Loucy (cell line): ENCODE data around the gene CNTNAP2.

ENCODE experiments used
- H2AFZ ChIP-seq: fragments of 200-600 bp; sonication (generic); 2 replicates; pipeline ENCODE4 v1.6.0; 2016; ENCODE audit warnings: antibody characterized with exemption, mild to moderate bottlenecking, low read length, moderate library complexity
- H3F3A ChIP-seq: fragments of 200-600 bp; 2 replicates; pipeline ENCODE4 v1.6.0; 2016; ENCODE audit warnings: antibody characterized with exemption, low read depth, mild to moderate bottlenecking
- H3K27me3 ChIP-seq: fragments of 200-600 bp; sonication (generic); 2 replicates; pipeline ENCODE4 v1.6.1; 2014; ENCODE audit warnings: low read length, mild to moderate bottlenecking; ENCODE audit not compliant: insufficient read depth, poor library complexity, severe bottlenecking
- H3K36me3 ChIP-seq: fragments of 200-600 bp; sonication (generic); 2 replicates; pipeline ENCODE4 v1.6.1; 2016; ENCODE audit warnings: low read length; ENCODE audit not compliant: insufficient read depth
- H3K4me1 ChIP-seq: fragments of 200-600 bp; sonication (generic); 2 replicates; pipeline ENCODE4 v1.5.1; 2014; ENCODE audit warnings: low read length, mild to moderate bottlenecking; ENCODE audit not compliant: insufficient read depth, poor library complexity, severe bottlenecking
- H3K4me2 ChIP-seq: fragments of 200-600 bp; sonication (generic); 2 replicates; pipeline ENCODE4 v1.6.0; 2014; ENCODE audit warnings: antibody characterized with exemption, low read length, low read depth, mild to moderate bottlenecking; ENCODE audit not compliant: poor library complexity, severe bottlenecking
- H3K4me3 ChIP-seq: fragments of 200-600 bp; sonication (generic); 2 replicates; pipeline ENCODE4 v1.5.1; 2014; ENCODE audit warnings: low read length, mild to moderate bottlenecking, mixed read lengths; ENCODE audit not compliant: poor library complexity, severe bottlenecking
- H3K79me2 ChIP-seq: fragments of 200-600 bp; sonication (generic); 2 replicates; pipeline ENCODE4 v1.6.1; 2014; ENCODE audit warnings: low read length; ENCODE audit not compliant: insufficient read depth
- H3K9ac ChIP-seq: fragments of 200-600 bp; sonication (generic); 2 replicates; pipeline ENCODE4 v1.6.0; 2014; ENCODE audit warnings: mild to moderate bottlenecking, low read depth, low read length, moderate library complexity; ENCODE audit not compliant: poor library complexity, severe bottlenecking
- H3K9me2 ChIP-seq: fragments of 200-600 bp; sonication (generic); replicated peaks from 2 replicates; pipeline ENCODE4 v1.6.1; 2016; ENCODE audit warnings: low read depth, low read length, mixed read lengths
- H3K9me3 ChIP-seq: fragments of 200-600 bp; sonication (generic); 2 replicates; pipeline ENCODE4 v1.6.1; 2014; ENCODE audit warnings: mild to moderate bottlenecking, antibody characterized with exemption, low read length, low read depth; ENCODE audit not compliant: insufficient read depth
- H4K20me1 ChIP-seq: fragments of 200-600 bp; sonication (generic); 2 replicates; pipeline ENCODE4 v1.6.0; 2014; ENCODE audit warnings: antibody characterized with exemption, low read length, mild to moderate bottlenecking; ENCODE audit not compliant: insufficient read depth, poor library complexity, severe bottlenecking
- EZH2phosphoT487 ChIP-seq: fragments of 200-600 bp; IDR thresholded peaks from 2 replicates; pipeline ENCODE4 v1.6.1; 2018; ENCODE audit warnings: antibody characterized with exemption, mild to moderate bottlenecking, moderate library complexity, borderline replicate concordance
- TF ChIP-seq, protein P1 (sequence below): fragments of 200-600 bp; sonication (generic); conservative IDR thresholded peaks from 2 replicates; pipeline ENCODE4 v1.5.1; 2014; ENCODE audit warnings: mild to moderate bottlenecking, antibody characterized with exemption, low read length

Gene CNTNAP2

DNA sequence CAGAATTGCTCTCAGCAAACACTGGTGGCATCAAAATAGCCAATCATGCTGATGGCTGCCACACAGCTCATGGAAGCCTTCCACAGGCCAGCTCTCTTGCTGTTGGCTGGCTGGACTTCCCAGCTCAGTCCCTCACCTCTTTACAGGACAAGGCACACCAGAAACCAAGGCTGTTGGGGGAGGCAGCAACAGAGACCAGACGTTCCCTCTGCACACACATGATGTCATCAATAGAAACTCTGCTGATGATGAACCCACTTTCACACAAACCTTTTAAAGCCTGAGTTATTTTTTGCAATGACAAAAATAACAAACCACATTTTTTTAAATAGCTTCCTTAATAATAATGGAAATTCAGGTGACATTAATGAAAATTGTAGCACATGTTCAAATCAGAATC lies 2173.0 kb downstream of the CNTNAP2 start:
- Histone ChIP-seq H3K79me2 (no peaks in the 10 kb centered on the region), H3F3A (no peaks in the 10 kb centered on the region), H3K4me1 (no peaks in the 10 kb centered on the region), H3K9ac (no peak overlapping the region), H2AFZ (no peak overlapping the region), H4K20me1 (no peaks in the 10 kb centered on the region), H3K4me2 (no peak overlapping the region), H3K4me3 (no peak overlapping the region), H3K27me3 (no peaks in the 10 kb centered on the region), H3K9me3 (no peaks in the 10 kb centered on the region), H3K36me3 (no peaks in the 10 kb centered on the region), H3K9me2 (no peaks in the 10 kb centered on the region)
- TF ChIP-seq, protein P1, sequence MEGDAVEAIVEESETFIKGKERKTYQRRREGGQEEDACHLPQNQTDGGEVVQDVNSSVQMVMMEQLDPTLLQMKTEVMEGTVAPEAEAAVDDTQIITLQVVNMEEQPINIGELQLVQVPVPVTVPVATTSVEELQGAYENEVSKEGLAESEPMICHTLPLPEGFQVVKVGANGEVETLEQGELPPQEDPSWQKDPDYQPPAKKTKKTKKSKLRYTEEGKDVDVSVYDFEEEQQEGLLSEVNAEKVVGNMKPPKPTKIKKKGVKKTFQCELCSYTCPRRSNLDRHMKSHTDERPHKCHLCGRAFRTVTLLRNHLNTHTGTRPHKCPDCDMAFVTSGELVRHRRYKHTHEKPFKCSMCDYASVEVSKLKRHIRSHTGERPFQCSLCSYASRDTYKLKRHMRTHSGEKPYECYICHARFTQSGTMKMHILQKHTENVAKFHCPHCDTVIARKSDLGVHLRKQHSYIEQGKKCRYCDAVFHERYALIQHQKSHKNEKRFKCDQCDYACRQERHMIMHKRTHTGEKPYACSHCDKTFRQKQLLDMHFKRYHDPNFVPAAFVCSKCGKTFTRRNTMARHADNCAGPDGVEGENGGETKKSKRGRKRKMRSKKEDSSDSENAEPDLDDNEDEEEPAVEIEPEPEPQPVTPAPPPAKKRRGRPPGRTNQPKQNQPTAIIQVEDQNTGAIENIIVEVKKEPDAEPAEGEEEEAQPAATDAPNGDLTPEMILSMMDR: no peak
- TF ChIP-seq EZH2phosphoT487: no peak

- H3K79me2 ChIP-seq: no peaks in the 10 kb centered on the region
- no peak overlapping the region for H3K4me2 ChIP-seq
- no peaks in the 10 kb centered on the region for H3K36me3 ChIP-seq
- H4K20me1 ChIP-seq: no peaks in the 10 kb centered on the region
- H3K9me2 ChIP-seq: no peaks in the 10 kb centered on the region
- no peaks in the 10 kb centered on the region for H3K9me3 ChIP-seq
- no peak overlapping the region for H2AFZ ChIP-seq
- TF ChIP-seq, protein P1: no peak
- TF ChIP-seq EZH2phosphoT487: no peak
- H3K4me3 ChIP-seq: no peak overlapping the region
- H3F3A ChIP-seq: no peaks in the 10 kb centered on the region
- no peaks in the 10 kb centered on the region for H3K4me1 ChIP-seq
- H3K27me3 ChIP-seq: no peaks in the 10 kb centered on the region
- no peak overlapping the region for H3K9ac ChIP-seq
Measured at GRCh38 chr7:148290538-148290937, 2173.9 kb downstream of the CNTNAP2 start.

GRCh38 chr7:148291799-148292198 lies 2175.2 kb downstream of the CNTNAP2 start:
- Histone ChIP-seq H3K4me3 (no peak overlapping the region), H3K27me3 (no peaks in the 10 kb centered on the region), H2AFZ (no peak overlapping the region), H3K9me2 (no peaks in the 10 kb centered on the region), H3F3A (no peaks in the 10 kb centered on the region), H3K4me1 (no peaks in the 10 kb centered on the region), H3K9ac (no peak overlapping the region), H3K4me2 (no peak overlapping the region), H3K36me3 (no peaks in the 10 kb centered on the region), H3K79me2 (no peaks in the 10 kb centered on the region), H3K9me3 (0 out of 2 replicates have a peak, but pooled peaks cover 2% of the 10 kb centered on the region), H4K20me1 (no peaks in the 10 kb centered on the region)
- no peak for TF ChIP-seq EZH2phosphoT487
- TF ChIP-seq, protein P1: no peak
